Activated CD8-positive, alpha-beta T cell treated with anti-CD3 and anti-CD28 coated beads for 36 hours (primary cell): ENCODE measurements around the gene IDH2. TPM values are rescaled to one million over a fixed set of nuclear protein-coding genes. Genes with fewer than 3 reads are reported as not detected.
"Not testable (repeated sequence)": the region's sequence is repeated elsewhere in the genome, so short reads cannot be mapped to it uniquely, and the experiment has no call there.

Source experiments
- ATAC-seq: fragments of 200-7000 bp; cut with Tn5 transposase; one replicate; pipeline ENCODE4 v1.10.0; 2021; ENCODE audit warnings: mild to moderate bottlenecking, moderate library complexity
- CTCF ChIA-PET: fragments of 350-600 bp; sonication (Branson Sonifier 250); formaldehyde crosslinking; loops from one replicate; lab custom pipeline; 2021; ENCODE audit warnings: antibody characterized with exemption; lab: Charles Lee
- POLR2A ChIA-PET: fragments of 350-600 bp; sonication (Branson Sonifier 250); formaldehyde crosslinking; loops from one replicate; lab custom pipeline; 2021; ENCODE audit warnings: antibody characterized with exemption; lab: Charles Lee
- DNase-seq: peaks from one replicate; pipeline ENCODE4 v3.0.0-alpha.2; 2020
- H3K27ac Mint-ChIP-seq: one replicate; pipeline ENCODE4 v1.8.0; 2021; ENCODE audit warnings: mild to moderate bottlenecking, mixed read lengths
- H3K27me3 Mint-ChIP-seq: one replicate; pipeline ENCODE4 v1.8.0; 2021; ENCODE audit warnings: mixed read lengths
- H3K36me3 Mint-ChIP-seq: one replicate; pipeline ENCODE4 v1.8.0; 2021; ENCODE audit warnings: low read depth, mixed read lengths
- H3K4me1 Mint-ChIP-seq: one replicate; pipeline ENCODE4 v1.8.0; 2021; ENCODE audit warnings: low read depth, mixed read lengths
- H3K4me3 Mint-ChIP-seq: one replicate; pipeline ENCODE4 v1.8.0; 2021; ENCODE audit warnings: mild to moderate bottlenecking, moderate library complexity, mixed read lengths
- H3K9me3 Mint-ChIP-seq: one replicate; pipeline ENCODE4 v1.8.0; 2021; ENCODE audit warnings: mixed read lengths
- CTCF ChIP-seq: fragments of 200-600 bp; IDR thresholded peaks from one replicate; pipeline ENCODE4 v1.8.0; 2022; ENCODE audit warnings: antibody characterized with exemption, mild to moderate bottlenecking
- intact Hi-C: fragments of 100-400 bp; cut with micrococcal nuclease; formaldehyde crosslinking; loops from one replicate; pipeline ENCODE4 v1.10.0; 2022
- total RNA-seq, 2 experiments: library from RNA; stranded (reverse); gene quantifications; one replicate each; pipeline ENCODE4 v1.2.3, GENCODE V29; 2021

IDH2 gene
- total RNA-seq, 2 experiments from 2014 or later = 171 to 180 TPM

- CTCF ChIA-PET = interaction anchor here (1.1 to 3.6 kb wide), 3 partner anchors 30 to 337 kb away, joined by 3 to 15 read pairs (median 3); no protein-coding TSS in a partner anchor
- intact Hi-C loops = no loop called here
- no peak for ATAC-seq
- no peak for DNase-seq
- no peaks in the 10 kb centered on the region for H3K9me3 Mint-ChIP-seq
- H3K27ac Mint-ChIP-seq = no peak overlapping the region
- H3K4me3 Mint-ChIP-seq = no peak overlapping the region
- H3K27me3 Mint-ChIP-seq = no peaks in the 10 kb centered on the region
- TF ChIP-seq CTCF = no peak
- POLR2A ChIA-PET = no interaction called here
- no peaks in the 10 kb centered on the region for H3K36me3 Mint-ChIP-seq
- H3K4me1 Mint-ChIP-seq = peaks cover 20% of the 10 kb centered on the region
These were observed 43.0 kb upstream of the IDH2 start for GRCh38 chr15:90145259-90145658.

GRCh38 chr15:90143166-90143655 lies 40.9 kb upstream of the IDH2 start:
- ChIA-PET POLR2A (interaction anchor here (1.7 kb wide), 1 partner anchor 60 kb away, joined by 4 read pairs; no protein-coding TSS in a partner anchor), CTCF (interaction anchor here (0.6 to 3.6 kb wide), 22 partner anchors 8 to 743 kb away, joined by 3 to 15 read pairs (median 4); partner anchors contain the start of genes CIB1, GDPGP1 and TTLL13)
- no peaks in the 10 kb centered on the region for H3K27me3 Mint-ChIP-seq
- H3K36me3 Mint-ChIP-seq = no peaks in the 10 kb centered on the region
- peaks cover 11% of the 10 kb centered on the region for H3K9me3 Mint-ChIP-seq
- ATAC-seq = peak; percentile 88
- DNase-seq = peak; percentile 80
- peaks cover 24% of the 10 kb centered on the region for H3K4me1 Mint-ChIP-seq
- H3K4me3 Mint-ChIP-seq = no peak overlapping the region
- intact Hi-C loops = no loop called here
- peak; percentile 84 for TF ChIP-seq CTCF
- peak overlapping the region; percentile 30 for H3K27ac Mint-ChIP-seq

- H3K27me3 Mint-ChIP-seq = no peaks in the 10 kb centered on the region
- ChIA-PET CTCF (interaction anchor here (0.6 to 3.6 kb wide), 19 partner anchors 8 to 744 kb away, joined by 3 to 15 read pairs (median 3); partner anchors contain the start of gene CIB1), POLR2A (interaction anchor here (1.6 to 1.7 kb wide), 2 partner anchors 38 to 60 kb away, joined by 3 to 4 read pairs; no protein-coding TSS in a partner anchor)
- ATAC-seq (peak; percentile 78), DNase-seq (peak; percentile 75)
- H3K27ac Mint-ChIP-seq = peak overlapping the region; percentile 30
- peaks cover 11% of the 10 kb centered on the region for H3K9me3 Mint-ChIP-seq
- H3K4me3 Mint-ChIP-seq = no peak overlapping the region
- TF ChIP-seq CTCF = no peak
- H3K4me1 Mint-ChIP-seq = peaks cover 24% of the 10 kb centered on the region
- intact Hi-C loops = no loop called here
- H3K36me3 Mint-ChIP-seq = no peaks in the 10 kb centered on the region
These were observed 40.2 kb upstream of the IDH2 start for GRCh38 chr15:90142216-90143165.

- Mint-ChIP-seq H3K36me3 (no peaks in the 10 kb centered on the region), H3K4me3 (no peak overlapping the region), H3K4me1 (peaks cover 24% of the 10 kb centered on the region), H3K27me3 (no peaks in the 10 kb centered on the region), H3K27ac (no peak overlapping the region), H3K9me3 (peaks cover 11% of the 10 kb centered on the region)
- CTCF ChIA-PET = interaction anchor here (0.6 to 2.1 kb wide), 7 partner anchors 11 to 381 kb away, joined by 3 to 11 read pairs (median 3); partner anchors contain the start of gene CIB1
- DNase-seq (no peak), ATAC-seq (no peak)
- intact Hi-C loops = no loop called here
- POLR2A ChIA-PET = interaction anchor here (1.6 to 1.7 kb wide), 2 partner anchors 38 to 61 kb away, joined by 3 to 4 read pairs; no protein-coding TSS in a partner anchor
- TF ChIP-seq CTCF = no peak
These were observed 39.4 kb upstream of the IDH2 start for GRCh38 chr15:90141646-90142045.

GRCh38 chr15:90139549-90139948 lies 37.3 kb upstream of the IDH2 start:
- H3K4me3 Mint-ChIP-seq, POLR2A ChIA-PET, H3K36me3 Mint-ChIP-seq, intact Hi-C loops, ATAC-seq, H3K27me3 Mint-ChIP-seq: not testable (repeated sequence)
- peak overlapping the region; percentile 52 for H3K27ac Mint-ChIP-seq
- peaks cover 11% of the 10 kb centered on the region for H3K9me3 Mint-ChIP-seq
- DNase-seq = peak; percentile 88
- H3K4me1 Mint-ChIP-seq = peaks cover 24% of the 10 kb centered on the region
- CTCF ChIA-PET = interaction anchor here (1.4 kb wide), 1 partner anchor 79 kb away, joined by 3 read pairs; no protein-coding TSS in a partner anchor
